ENCODE data around the gene CFAP65. TPM values are rescaled to one million over a fixed set of nuclear protein-coding genes. Genes with fewer than 3 reads are reported as not detected.

The CFAP65 gene
- total RNA-seq, 2 donors from 2014 or later: not detected

DNA sequence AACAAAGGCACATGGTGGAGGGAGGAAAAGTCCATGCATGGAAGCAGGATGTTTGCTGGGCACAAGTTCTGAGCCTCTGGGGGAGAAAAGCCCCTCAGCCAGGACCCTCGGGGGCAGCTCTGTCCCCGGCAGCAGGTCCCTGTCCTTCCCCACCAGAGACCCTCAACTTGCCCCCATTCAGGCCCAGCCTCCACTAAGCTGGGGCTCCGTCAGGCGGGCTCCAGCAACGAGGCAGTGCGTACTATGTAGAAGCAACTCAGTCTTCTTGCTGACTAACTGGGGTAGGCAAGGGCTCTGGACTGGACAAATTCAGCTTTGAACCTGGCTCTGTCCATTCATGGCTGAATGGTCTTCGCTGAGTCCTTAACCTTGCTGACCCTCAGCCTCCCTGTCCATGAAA, 23.0 kb downstream of the CFAP65 start:
- ATAC-seq (no peak), DNase-seq (no peak)
- no peak overlapping the region for H3K27ac ChIP-seq
- no peaks in the 10 kb centered on the region for H3K9me3 ChIP-seq
- no peaks in the 10 kb centered on the region for H3K36me3 ChIP-seq (replicated peaks in 1 of 2; ENCODE audit: insufficient read depth in 1 of 2, low read depth in 2 of 2)
- intact Hi-C loops (cut with DNase I): no loop called here
- H3K27me3 ChIP-seq: no peaks in the 10 kb centered on the region
- no peaks in the 10 kb centered on the region for H3K4me1 ChIP-seq
- H3K4me3 ChIP-seq: no peak overlapping the region
- WGBS, 2 donors: 72 to 79% methylated on average over 7 of the region's 7 CpGs
- no peak for TF ChIP-seq POLR2A (IDR thresholded peaks at IDR 0.05)
- TF ChIP-seq, protein P1, sequence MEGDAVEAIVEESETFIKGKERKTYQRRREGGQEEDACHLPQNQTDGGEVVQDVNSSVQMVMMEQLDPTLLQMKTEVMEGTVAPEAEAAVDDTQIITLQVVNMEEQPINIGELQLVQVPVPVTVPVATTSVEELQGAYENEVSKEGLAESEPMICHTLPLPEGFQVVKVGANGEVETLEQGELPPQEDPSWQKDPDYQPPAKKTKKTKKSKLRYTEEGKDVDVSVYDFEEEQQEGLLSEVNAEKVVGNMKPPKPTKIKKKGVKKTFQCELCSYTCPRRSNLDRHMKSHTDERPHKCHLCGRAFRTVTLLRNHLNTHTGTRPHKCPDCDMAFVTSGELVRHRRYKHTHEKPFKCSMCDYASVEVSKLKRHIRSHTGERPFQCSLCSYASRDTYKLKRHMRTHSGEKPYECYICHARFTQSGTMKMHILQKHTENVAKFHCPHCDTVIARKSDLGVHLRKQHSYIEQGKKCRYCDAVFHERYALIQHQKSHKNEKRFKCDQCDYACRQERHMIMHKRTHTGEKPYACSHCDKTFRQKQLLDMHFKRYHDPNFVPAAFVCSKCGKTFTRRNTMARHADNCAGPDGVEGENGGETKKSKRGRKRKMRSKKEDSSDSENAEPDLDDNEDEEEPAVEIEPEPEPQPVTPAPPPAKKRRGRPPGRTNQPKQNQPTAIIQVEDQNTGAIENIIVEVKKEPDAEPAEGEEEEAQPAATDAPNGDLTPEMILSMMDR (IDR thresholded peaks at IDR 0.05): no peak

- WGBS, 2 donors: 75 to 78% methylated on average over 13 to 14 of the region's 14 CpGs
- H3K4me1 ChIP-seq: no peaks in the 10 kb centered on the region
- ATAC-seq: no peak
Observed at GRCh38 chr2:219017201-219017931, 23.9 kb downstream of the CFAP65 start.

DNA sequence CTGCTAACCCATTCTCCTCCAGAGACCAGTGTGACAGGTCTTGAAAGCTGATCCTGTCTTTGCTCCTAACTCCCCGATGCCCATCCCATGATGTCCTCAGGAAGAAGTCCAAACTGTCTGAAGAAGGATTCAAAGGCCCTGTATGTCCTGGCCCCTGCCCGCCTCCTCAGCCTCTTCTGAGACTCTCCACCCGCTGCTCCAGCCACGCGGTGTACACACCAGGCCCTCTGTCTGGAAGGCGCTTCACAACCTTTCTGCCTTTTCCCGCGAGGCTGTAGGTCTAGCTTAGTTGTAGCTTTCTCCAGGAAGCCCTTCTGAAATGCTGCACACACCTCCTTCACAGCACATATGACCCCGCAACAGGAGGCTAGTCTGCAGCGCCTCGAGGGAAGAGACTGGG, 24.6 kb downstream of the CFAP65 start:
- H3K4me1 ChIP-seq: no peaks in the 10 kb centered on the region
- intact Hi-C loops (cut with DNase I): no loop called here
- no peaks in the 10 kb centered on the region for H3K9me3 ChIP-seq
- H3K27ac ChIP-seq: no peak overlapping the region
- TF ChIP-seq, protein P1 (IDR thresholded peaks at IDR 0.05): no peak
- no peak for TF ChIP-seq POLR2A (IDR thresholded peaks at IDR 0.05)
- ATAC-seq (no peak), DNase-seq (no peak)
- no peak overlapping the region for H3K4me3 ChIP-seq
- H3K36me3 ChIP-seq (replicated peaks in 1 of 2; ENCODE audit: insufficient read depth in 1 of 2, low read depth in 2 of 2): no peaks in the 10 kb centered on the region
- no peaks in the 10 kb centered on the region for H3K27me3 ChIP-seq
- 88 to 93% methylated on average over 11 of the region's 11 CpGs for WGBS, 2 donors

More at GRCh38 chr2:219017201-219017931, 23.9 kb downstream of the CFAP65 start:
- TF ChIP-seq POLR2A (IDR thresholded peaks at IDR 0.05): no peak
- TF ChIP-seq, protein P1 (IDR thresholded peaks at IDR 0.05): no peak
- H3K27ac ChIP-seq: no peak overlapping the region
- no peaks in the 10 kb centered on the region for H3K9me3 ChIP-seq
- H3K4me3 ChIP-seq: no peak overlapping the region
- no peaks in the 10 kb centered on the region for H3K36me3 ChIP-seq (replicated peaks in 1 of 2; ENCODE audit: insufficient read depth in 1 of 2, low read depth in 2 of 2)
- no peak for DNase-seq
- no peaks in the 10 kb centered on the region for H3K27me3 ChIP-seq
- intact Hi-C loops (cut with DNase I): no loop called here

- intact Hi-C loops (cut with DNase I): no loop called here
- no peak for TF ChIP-seq POLR2A (IDR thresholded peaks at IDR 0.05)
- TF ChIP-seq, protein P1 (IDR thresholded peaks at IDR 0.05): no peak
- H3K4me1 ChIP-seq: no peaks in the 10 kb centered on the region
- DNase-seq (no peak), ATAC-seq (no peak)
- WGBS, 2 donors: 85 to 88% methylated on average over 5 of the region's 5 CpGs
- no peaks in the 10 kb centered on the region for H3K27me3 ChIP-seq
- H3K4me3 ChIP-seq: no peak overlapping the region
- H3K36me3 ChIP-seq (replicated peaks in 1 of 2; ENCODE audit: insufficient read depth in 1 of 2, low read depth in 2 of 2): no peaks in the 10 kb centered on the region
- no peaks in the 10 kb centered on the region for H3K9me3 ChIP-seq
- H3K27ac ChIP-seq: no peak overlapping the region
Observed at GRCh38 chr2:219010873-219011272, 30.4 kb downstream of the CFAP65 start.
